WI38 (cell line): Measurements from ENCODE around the gene GLP2R.

Source experiments
- H3K4me3 ChIP-seq: 2 replicates; pipeline ENCODE4 v1.5.1; 2011; ENCODE audit warnings: low read depth, mild to moderate bottlenecking, control low read depth, low read length
- CTCF ChIP-seq: IDR thresholded peaks from 2 replicates; pipeline ENCODE4 v1.5.1; 2012; ENCODE audit warnings: low read depth, mild to moderate bottlenecking, control low read depth, low read length

GLP2R gene

DNA sequence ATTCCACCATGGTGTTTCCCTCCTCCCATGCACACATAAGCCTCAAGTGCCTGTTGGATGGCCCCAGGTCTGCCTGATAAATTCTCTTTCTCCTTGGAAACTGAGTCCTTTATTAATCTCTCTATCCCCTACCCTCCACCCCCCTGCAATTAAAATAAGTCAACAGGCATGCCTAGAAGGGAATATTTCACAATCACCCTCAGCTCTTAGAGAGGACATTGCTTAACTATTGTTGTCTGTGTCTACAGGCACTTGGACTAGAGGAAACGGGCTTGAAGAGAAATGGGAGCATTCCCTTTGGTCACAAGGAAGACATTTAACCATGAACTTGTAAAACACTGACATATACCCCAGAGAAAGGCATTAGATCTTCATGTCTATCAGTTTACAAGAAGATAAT, 39.9 kb downstream of the GLP2R start:
- no peak for TF ChIP-seq CTCF
- H3K4me3 ChIP-seq, result no peak overlapping the region

DNA sequence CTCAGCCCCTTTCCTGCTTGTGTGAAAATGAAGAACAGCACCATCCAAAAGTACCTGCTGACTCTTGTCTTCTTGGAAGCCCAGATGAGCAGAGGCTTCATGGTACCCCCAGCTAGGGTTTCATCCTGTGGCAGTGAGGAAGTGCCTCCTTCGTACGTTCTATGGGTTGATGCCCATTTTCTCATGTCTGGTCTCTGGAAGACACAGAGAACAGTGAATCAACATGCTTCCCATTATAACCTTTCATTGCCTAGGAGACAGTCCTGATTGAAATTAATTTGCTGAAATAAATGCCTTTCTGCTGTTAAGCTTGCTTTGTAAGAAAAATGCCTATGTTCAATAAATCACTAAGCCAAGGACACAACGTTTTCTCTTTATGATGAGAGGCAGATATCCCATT, 42.8 kb downstream of the GLP2R start:
- no peak for TF ChIP-seq CTCF
- no peak overlapping the region for H3K4me3 ChIP-seq

- no peak for TF ChIP-seq CTCF
Observed at GRCh38 chr17:9872852-9873251, 47.1 kb downstream of the GLP2R start.

DNA sequence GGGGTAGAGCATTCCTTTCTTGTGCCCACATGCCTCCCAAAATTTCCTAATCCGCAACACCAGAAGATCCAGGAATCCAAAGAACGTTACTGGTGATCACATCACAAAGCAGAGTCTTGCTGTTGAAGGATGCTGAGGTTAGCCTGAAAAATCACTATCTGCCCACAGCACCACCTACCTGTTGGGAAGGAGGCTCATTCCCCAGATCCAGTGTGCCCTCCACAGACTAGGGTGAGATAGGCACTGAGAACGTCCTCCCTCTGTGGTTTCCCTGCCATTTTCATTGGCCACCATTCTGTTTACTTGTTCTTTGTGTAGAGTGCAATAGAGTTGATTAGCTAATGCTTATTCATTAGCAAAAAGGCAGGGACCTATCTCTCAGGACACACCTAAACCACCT, 49.0 kb downstream of the GLP2R start:
- no peak for TF ChIP-seq CTCF
- no peak overlapping the region for H3K4me3 ChIP-seq

More at GRCh38 chr17:9872852-9873251, 47.1 kb downstream of the GLP2R start:
- no peak overlapping the region for H3K4me3 ChIP-seq

DNA sequence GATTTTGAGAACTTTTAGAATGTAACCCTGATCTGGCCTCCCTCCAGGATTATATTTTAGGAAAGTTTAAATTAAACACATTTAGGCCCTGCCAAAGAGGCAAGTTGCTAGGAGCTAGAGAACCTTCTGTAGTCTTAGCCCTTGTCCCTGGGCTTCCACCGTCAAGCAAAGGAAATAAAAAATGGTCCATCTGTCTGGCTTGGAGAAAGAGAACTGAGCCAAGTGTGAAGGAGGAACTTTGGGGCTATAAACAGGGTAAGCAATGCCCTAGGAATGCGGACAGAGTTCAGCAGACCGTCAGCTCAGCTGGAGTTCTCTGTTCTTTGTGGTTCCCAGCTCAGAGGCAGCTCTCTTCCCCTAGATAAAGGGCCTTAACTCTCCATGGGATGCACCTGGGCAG, 49.7 kb downstream of the GLP2R start:
- TF ChIP-seq CTCF, result no peak
- H3K4me3 ChIP-seq, result no peak overlapping the region

GRCh38 chr17:9878356-9878755, 52.6 kb downstream of the GLP2R start:
- H3K4me3 ChIP-seq, result no peak overlapping the region
- TF ChIP-seq CTCF, result no peak

DNA sequence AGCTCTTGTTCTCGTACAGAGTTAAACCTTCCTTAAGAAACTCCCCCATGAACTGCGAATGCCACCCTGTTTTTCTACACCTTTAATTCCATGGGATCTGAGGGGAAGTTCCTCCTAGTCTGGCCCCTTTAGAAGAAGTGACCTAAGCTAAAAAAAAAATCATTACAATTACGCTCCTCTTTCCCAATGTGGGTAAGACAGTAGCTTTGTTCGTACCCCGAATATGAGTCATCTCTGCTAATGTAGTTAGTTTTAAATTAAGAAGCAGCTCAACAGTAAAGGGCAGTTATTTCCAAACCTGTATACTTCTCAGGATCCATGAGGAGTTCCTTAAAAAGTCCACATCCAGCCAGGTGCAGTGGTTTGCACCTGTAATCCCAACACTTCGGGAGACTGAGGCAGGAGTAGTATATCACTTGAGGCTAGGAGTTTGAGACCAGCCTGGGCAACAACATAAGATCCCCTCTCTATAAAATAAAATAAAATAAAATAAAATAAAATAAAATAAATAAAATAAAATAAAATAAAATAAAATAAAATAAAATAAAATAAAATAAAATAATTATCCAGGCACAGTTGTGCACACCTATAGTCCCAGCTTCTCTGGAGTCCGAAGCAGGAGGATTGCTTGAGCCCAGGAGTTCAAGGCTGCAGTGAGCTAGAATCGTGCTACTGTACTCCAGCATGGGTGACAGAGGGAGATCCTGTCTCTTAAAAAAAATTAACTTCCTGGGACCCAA, 53.2 kb downstream of the GLP2R start:
- no peak for TF ChIP-seq CTCF
- H3K4me3 ChIP-seq, result no peak overlapping the region
